ENCODE measurements around the gene CXCL8.

The CXCL8 gene

DNA sequence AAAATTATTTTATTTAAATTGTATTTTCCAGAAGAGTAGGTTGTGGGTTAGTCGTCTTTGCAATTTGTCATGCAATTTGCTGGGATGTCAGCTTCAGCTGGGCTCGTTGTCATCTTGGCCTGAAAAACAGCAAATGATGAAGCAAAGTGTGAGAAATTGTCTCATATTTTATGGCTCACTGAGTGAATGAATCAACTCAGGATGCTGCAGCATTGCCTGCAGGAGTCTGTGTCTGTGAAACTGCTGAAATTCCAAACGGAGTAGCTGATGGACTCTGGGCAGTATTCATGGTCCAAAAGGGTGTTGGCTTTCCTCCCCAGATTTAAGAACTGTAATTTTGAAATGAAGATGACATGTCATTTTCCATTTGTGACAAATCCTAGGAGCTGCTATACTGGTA lies 37.2 kb downstream of the CXCL8 start:
- DNase-seq (ENCODE audit: low read depth) = peak; percentile 32
- no peak overlapping the region for H3K4me3 ChIP-seq (ENCODE audit: low read depth, low read length)

DNA sequence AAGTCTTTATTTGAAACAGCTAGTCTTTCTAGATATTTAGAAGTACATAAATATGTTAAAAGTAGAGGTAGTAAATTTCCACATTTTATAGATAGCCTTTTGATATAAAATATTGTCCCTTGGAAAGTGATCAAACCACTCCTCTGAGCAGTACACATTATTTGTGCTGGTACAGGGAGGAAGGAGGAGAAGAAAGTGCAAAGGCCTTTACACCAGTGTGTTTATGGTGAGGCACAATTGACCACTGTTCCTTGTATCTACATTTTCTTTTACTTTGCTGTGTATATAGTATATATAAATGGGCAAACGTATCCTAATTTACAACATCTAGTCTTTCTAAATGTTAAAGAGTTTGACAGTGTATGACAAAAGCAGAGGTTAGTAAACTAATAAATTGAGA lies 39.9 kb downstream of the CXCL8 start:
- no peak for DNase-seq (ENCODE audit: low read depth)
- no peak overlapping the region for H3K4me3 ChIP-seq (ENCODE audit: low read depth, low read length)

DNA sequence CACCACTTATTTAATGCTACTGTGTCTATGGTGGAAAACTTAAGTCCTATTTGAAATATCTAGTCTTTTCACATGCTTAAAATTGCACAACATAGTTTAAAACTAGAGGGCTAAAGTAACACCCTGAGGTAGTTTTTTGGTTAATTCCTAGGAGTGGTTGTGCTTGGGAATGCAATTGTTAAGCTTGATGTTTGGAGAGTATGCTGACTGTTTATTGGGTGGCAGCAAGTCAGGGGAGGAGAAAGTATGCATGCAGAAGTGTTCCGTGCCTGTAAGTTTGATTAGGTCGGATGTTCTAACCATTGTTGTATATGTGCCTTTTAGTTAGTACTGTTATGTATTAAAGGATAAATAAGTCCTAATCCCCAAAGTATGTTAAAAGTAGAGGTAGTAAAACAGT lies 40.5 kb downstream of the CXCL8 start:
- no peak overlapping the region for H3K4me3 ChIP-seq (ENCODE audit: low read depth, low read length)
- no peak for DNase-seq (ENCODE audit: low read depth)

DNA sequence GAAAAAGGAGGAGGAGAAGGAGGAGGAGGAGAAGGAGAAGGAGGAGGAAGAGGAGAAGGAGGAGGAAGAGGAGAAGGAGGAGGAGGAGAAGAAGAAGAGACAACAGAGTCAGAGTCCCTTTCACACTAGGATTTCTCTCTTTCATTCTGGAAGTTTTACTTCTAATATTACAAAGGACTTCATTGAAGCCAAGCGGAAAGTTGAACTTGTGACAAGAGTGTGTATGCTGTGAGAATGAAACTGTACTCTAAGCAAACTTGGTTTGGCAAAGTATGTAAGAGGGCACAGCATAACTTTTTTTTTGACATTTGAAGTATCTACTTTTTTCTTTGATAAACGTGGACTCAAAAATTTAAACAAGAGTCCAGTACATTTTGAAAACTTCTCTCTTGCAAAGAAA lies 48.0 kb downstream of the CXCL8 start:
- no peak overlapping the region for H3K4me3 ChIP-seq (ENCODE audit: low read depth, low read length)
- no peak for DNase-seq (ENCODE audit: low read depth)

Data from skeletal muscle cell (primary cell).